NT2/D1 (cell line): ENCODE results near the gene SKIC2.

Source experiments
- DNase-seq: peaks from one replicate; pipeline ENCODE4 v3.0.0-alpha.2; 2011; ENCODE audit warnings: low read depth, low spot score
- H3K27me3 ChIP-seq: 2 replicates; pipeline ENCODE4 v1.6.0; 2011; ENCODE audit warnings: mild to moderate bottlenecking; ENCODE audit not compliant: insufficient read length, insufficient read depth
- H3K36me3 ChIP-seq: 2 replicates; pipeline ENCODE4 v1.6.1; 2011; ENCODE audit warnings: mild to moderate bottlenecking, low read length, mixed read lengths; ENCODE audit not compliant: insufficient read depth, insufficient read length
- H3K4me1 ChIP-seq: 2 replicates; pipeline ENCODE4 v1.5.1; 2011; ENCODE audit not compliant: insufficient read depth, insufficient read length
- H3K4me3 ChIP-seq: 2 replicates; pipeline ENCODE4 v1.5.1; 2011; ENCODE audit warnings: low read depth; ENCODE audit not compliant: insufficient read length
- H3K9ac ChIP-seq: 2 replicates; pipeline ENCODE4 v1.6.0; 2011; ENCODE audit warnings: low read depth; ENCODE audit not compliant: insufficient read length
- H3K9me3 ChIP-seq: 2 replicates; pipeline ENCODE4 v1.5.1; 2011; ENCODE audit warnings: mild to moderate bottlenecking, low read length; ENCODE audit not compliant: insufficient read depth
- SUZ12 ChIP-seq: IDR thresholded peaks from 2 replicates; pipeline ENCODE4 v1.6.1; 2011; ENCODE audit not compliant: insufficient read length, insufficient read depth; ENCODE audit errors: extremely low read depth
- YY1 ChIP-seq: IDR thresholded peaks from 2 replicates; pipeline ENCODE4 v1.6.1; 2011; ENCODE audit not compliant: insufficient read length, insufficient read depth
- ZNF274 ChIP-seq: IDR thresholded peaks from 2 replicates; pipeline ENCODE4 v1.6.1; 2011; ENCODE audit warnings: mild to moderate bottlenecking, low read depth, low read length

The SKIC2 gene

GRCh38 chr6:31933537-31933936 is 25.4 kb upstream of the SKIC2 start:
- H3K9me3 ChIP-seq, result peaks cover 5% of the 10 kb centered on the region; the same call in 1 of the 2 replicates
- H3K27me3 ChIP-seq, result no peaks in the 10 kb centered on the region
- no peak for DNase-seq
- H3K36me3 ChIP-seq, result no peaks in the 10 kb centered on the region
- no peaks in the 10 kb centered on the region for H3K4me1 ChIP-seq
- no peak overlapping the region for H3K4me3 ChIP-seq
- no peak overlapping the region for H3K9ac ChIP-seq
- TF ChIP-seq ZNF274, result no peak
- TF ChIP-seq SUZ12, result no peak
- TF ChIP-seq YY1, result no peak

- no peak for DNase-seq
- Histone ChIP-seq H3K4me1 (peaks cover under 1% of the 10 kb centered on the region), H3K9me3 (peaks cover 5% of the 10 kb centered on the region; the same call in 1 of the 2 replicates), H3K27me3 (no peaks in the 10 kb centered on the region), H3K36me3 (no peaks in the 10 kb centered on the region), H3K4me3 (no peak overlapping the region), H3K9ac (no peak overlapping the region)
- TF ChIP-seq YY1, result no peak
- TF ChIP-seq ZNF274, result no peak
Observed at GRCh38 chr6:31935021-31935420, 24.0 kb upstream of the SKIC2 start.

- TF ChIP-seq SUZ12 (no peak), YY1 (no peak), ZNF274 (no peak)
- H3K36me3 ChIP-seq, result no peaks in the 10 kb centered on the region
- peaks cover 4% of the 10 kb centered on the region for H3K4me1 ChIP-seq
- H3K27me3 ChIP-seq, result no peaks in the 10 kb centered on the region
- peaks cover 5% of the 10 kb centered on the region; the same call in 1 of the 2 replicates for H3K9me3 ChIP-seq
- no peak overlapping the region for H3K9ac ChIP-seq
- H3K4me3 ChIP-seq, result no peak overlapping the region
- DNase-seq, result no peak
Observed at GRCh38 chr6:31935823-31936222, 23.2 kb upstream of the SKIC2 start.

- DNase-seq, result no peak
- Histone ChIP-seq H3K9ac (peak overlapping the region; percentile 10), H3K4me3 (no peak overlapping the region), H3K27me3 (no peaks in the 10 kb centered on the region), H3K9me3 (no peaks in the 10 kb centered on the region), H3K4me1 (peaks cover 5% of the 10 kb centered on the region), H3K36me3 (no peaks in the 10 kb centered on the region)
- TF ChIP-seq SUZ12 (no peak), ZNF274 (no peak), YY1 (no peak)
Observed at GRCh38 chr6:31940256-31940664, 18.7 kb upstream of the SKIC2 start.

GRCh38 chr6:31943742-31944141 is 15.2 kb upstream of the SKIC2 start:
- no peaks in the 10 kb centered on the region for H3K9me3 ChIP-seq
- TF ChIP-seq ZNF274 (no peak), SUZ12 (no peak), YY1 (no peak)
- no peak overlapping the region for H3K4me3 ChIP-seq
- peaks cover 5% of the 10 kb centered on the region for H3K4me1 ChIP-seq
- no peaks in the 10 kb centered on the region for H3K27me3 ChIP-seq
- H3K36me3 ChIP-seq, result no peaks in the 10 kb centered on the region
- H3K9ac ChIP-seq, result no peak overlapping the region
- DNase-seq, result no peak

- TF ChIP-seq ZNF274, result no peak
- TF ChIP-seq YY1, result no peak
- TF ChIP-seq SUZ12, result no peak
- Histone ChIP-seq H3K4me1 (peaks cover 4% of the 10 kb centered on the region), H3K4me3 (no peak overlapping the region)
Observed at GRCh38 chr6:31945154-31945506, 13.8 kb upstream of the SKIC2 start.

GRCh38 chr6:31945507-31946369 is 13.2 kb upstream of the SKIC2 start, which contains the start of gene CFB:
TSS of gene CFB (plus strand) at chr6:31946095. CDS start at chr6:31946222, 127 bp downstream.
- DNase-seq, result no peak
- Histone ChIP-seq H3K9ac (no peak within 1 kb of the TSS), H3K4me1 (peaks cover 2% of the 10 kb centered on the region), H3K9me3 (no peaks in the 10 kb centered on the region), H3K27me3 (no peaks in the 10 kb centered on the region), H3K4me3 (no peak within 1 kb of the TSS), H3K36me3 (peaks cover 5% of the 10 kb centered on the region)
- TF ChIP-seq ZNF274 (no peak), SUZ12 (no peak), YY1 (no peak)

More at GRCh38 chr6:31945154-31945506, 13.8 kb upstream of the SKIC2 start:
- no peak for DNase-seq
- H3K9me3 ChIP-seq, result no peaks in the 10 kb centered on the region
- H3K36me3 ChIP-seq, result no peaks in the 10 kb centered on the region
- H3K9ac ChIP-seq, result no peak overlapping the region
- no peaks in the 10 kb centered on the region for H3K27me3 ChIP-seq

GRCh38 chr6:31946370-31946885 is 12.5 kb upstream of the SKIC2 start:
- TF ChIP-seq SUZ12 (no peak), ZNF274 (no peak), YY1 (no peak)
- H3K4me3 ChIP-seq, result no peak overlapping the region
- peaks cover 12% of the 10 kb centered on the region for H3K36me3 ChIP-seq
- no peaks in the 10 kb centered on the region for H3K9me3 ChIP-seq
- no peaks in the 10 kb centered on the region for H3K27me3 ChIP-seq
- H3K9ac ChIP-seq, result no peak overlapping the region
- no peak for DNase-seq
- H3K4me1 ChIP-seq, result no peaks in the 10 kb centered on the region
